Measurements from ENCODE around the gene MIA3. TPM values are rescaled to one million over a fixed set of nuclear protein-coding genes. Genes with fewer than 3 reads are reported as not detected.

MIA3 gene
- total RNA-seq, 2 donors from 2014 or later = 34.4 to 53.9 TPM

GRCh38 chr1:222583079-222583478 is 34.8 kb upstream of the MIA3 start:
- Histone ChIP-seq H3K9me3 (no peaks in the 10 kb centered on the region), H3K36me3 (peaks cover 8% of the 10 kb centered on the region), H3K4me3 (no peak overlapping the region), H3K27ac (no peak overlapping the region), H3K27me3 (no peaks in the 10 kb centered on the region), H3K4me1 (no peaks in the 10 kb centered on the region)
- no peak for DNase-seq (ENCODE audit: low spot score)
- TF ChIP-seq CTCF (IDR thresholded peaks at IDR 0.05) = no peak

- Histone ChIP-seq H3K27ac (no peak overlapping the region), H3K9me3 (no peaks in the 10 kb centered on the region), H3K4me3 (no peak overlapping the region), H3K27me3 (no peaks in the 10 kb centered on the region), H3K36me3 (peaks cover 8% of the 10 kb centered on the region), H3K4me1 (peaks cover 0 to 21% of the 10 kb centered on the region in 2 donors)
- no peak for TF ChIP-seq CTCF (IDR thresholded peaks at IDR 0.05)
- no peak for DNase-seq (ENCODE audit: low spot score)
These were observed 31.1 kb upstream of the MIA3 start for GRCh38 chr1:222586842-222587241.

- Histone ChIP-seq H3K9me3 (no peaks in the 10 kb centered on the region), H3K27me3 (no peaks in the 10 kb centered on the region), H3K36me3 (peaks cover 4% of the 10 kb centered on the region), H3K4me3 (no peak overlapping the region), H3K4me1 (peaks cover 0 to 21% of the 10 kb centered on the region in 2 donors), H3K27ac (no peak overlapping the region)
- DNase-seq (ENCODE audit: low spot score) = no peak
- no peak for TF ChIP-seq CTCF (IDR thresholded peaks at IDR 0.05)
These were observed 29.8 kb upstream of the MIA3 start for GRCh38 chr1:222588135-222588534.

- peak within 1 kb of the TSS; percentile 57 to 69 for H3K4me3 ChIP-seq
- TF ChIP-seq CTCF (IDR thresholded peaks at IDR 0.05) = no peak
- no peaks in the 10 kb centered on the region for H3K27me3 ChIP-seq
- peak; percentile 90 for DNase-seq (ENCODE audit: low spot score)
- H3K27ac ChIP-seq = peak within 1 kb of the TSS; percentile 67 to 85
- H3K9me3 ChIP-seq = no peaks in the 10 kb centered on the region
- H3K36me3 ChIP-seq = no peaks in the 10 kb centered on the region
- H3K4me1 ChIP-seq = peaks cover 0 to 21% of the 10 kb centered on the region in 2 donors
These were observed 28.2 kb upstream of the MIA3 start, which contains the start of gene TAF1A for GRCh38 chr1:222589462-222590302. TAF1A (minus strand) TSS chr1:222589933.

DNA sequence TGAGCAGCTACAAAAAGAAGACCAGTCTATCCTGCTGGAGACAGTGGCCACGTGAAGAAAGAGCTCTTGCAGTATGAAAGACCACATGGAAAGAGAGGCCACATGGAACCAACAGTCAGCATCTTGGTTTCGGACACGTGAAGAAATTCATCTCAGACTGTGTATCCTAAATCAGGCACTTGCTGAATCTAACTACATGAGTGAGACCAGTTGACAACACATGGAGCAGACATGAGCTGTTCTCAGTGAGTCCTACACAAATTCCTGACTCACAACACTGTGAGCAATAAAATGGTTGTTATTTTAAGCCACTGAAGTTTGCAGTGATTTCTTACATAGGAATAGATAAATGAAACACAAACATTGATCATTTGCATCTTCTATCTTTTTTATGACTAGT is 25.7 kb upstream of the MIA3 start:
- no peak for TF ChIP-seq CTCF (IDR thresholded peaks at IDR 0.05)
- Histone ChIP-seq H3K27ac (no peak overlapping the region), H3K27me3 (no peaks in the 10 kb centered on the region), H3K4me3 (no peak overlapping the region), H3K9me3 (no peaks in the 10 kb centered on the region), H3K4me1 (peaks cover 0 to 21% of the 10 kb centered on the region in 2 donors), H3K36me3 (no peaks in the 10 kb centered on the region)
- no peak for DNase-seq (ENCODE audit: low spot score)
